DOHH2 (cell line): ENCODE data around the gene L3MBTL4.

ENCODE experiments used
- H3F3A ChIP-seq: fragments of 200-600 bp; sonication (generic), shearing (Covaris generic); 2 replicates; pipeline ENCODE4 v1.6.0; 2016; ENCODE audit warnings: antibody characterized with exemption, mild to moderate bottlenecking; ENCODE audit not compliant: control insufficient read depth, insufficient read depth
- H3K27ac ChIP-seq: fragments of 200-600 bp; sonication (generic); 2 replicates; pipeline ENCODE4 v1.5.1; 2014; ENCODE audit warnings: low read depth, mild to moderate bottlenecking, low read length, moderate library complexity
- H3K27me3 ChIP-seq: fragments of 200-600 bp; sonication (generic); 2 replicates; pipeline ENCODE4 v1.6.1; 2014; ENCODE audit warnings: mild to moderate bottlenecking, low read length, mixed read lengths; ENCODE audit not compliant: control insufficient read depth
- H3K36me3 ChIP-seq: fragments of 200-600 bp; sonication (generic); 2 replicates; pipeline ENCODE4 v1.6.1; 2014; ENCODE audit warnings: mild to moderate bottlenecking, low read length, moderate library complexity, mixed read lengths; ENCODE audit not compliant: control insufficient read depth
- H3K4me1 ChIP-seq: fragments of 200-600 bp; sonication (generic); 2 replicates; pipeline ENCODE4 v1.6.1; 2014; ENCODE audit warnings: mild to moderate bottlenecking, low read length, mixed read lengths; ENCODE audit not compliant: control insufficient read depth
- H3K4me2 ChIP-seq: fragments of 200-600 bp; sonication (generic); 2 replicates; pipeline ENCODE4 v1.6.0; 2014; ENCODE audit warnings: mild to moderate bottlenecking, low read length, moderate library complexity
- H3K4me3 ChIP-seq: fragments of 200-600 bp; sonication (generic); 2 replicates; pipeline ENCODE4 v1.5.1; 2014; ENCODE audit warnings: mild to moderate bottlenecking, low read length, mixed read lengths
- H3K79me2 ChIP-seq: fragments of 200-600 bp; sonication (generic); 2 replicates; pipeline ENCODE4 v1.6.1; 2014; ENCODE audit warnings: mild to moderate bottlenecking, low read length, mixed read lengths; ENCODE audit not compliant: control insufficient read depth
- H3K9me2 ChIP-seq: fragments of 200-600 bp; sonication (generic); replicated peaks from 2 replicates; pipeline ENCODE4 v1.6.1; 2014; ENCODE audit warnings: mild to moderate bottlenecking, low read length, mixed read lengths; ENCODE audit not compliant: control insufficient read depth
- H3K9me3 ChIP-seq: fragments of 200-600 bp; sonication (generic); 2 replicates; pipeline ENCODE4 v1.6.1; 2014; ENCODE audit warnings: antibody characterized with exemption, low read length, mixed read lengths; ENCODE audit not compliant: control insufficient read depth, insufficient read depth
- H4K20me1 ChIP-seq: fragments of 200-600 bp; sonication (generic); 2 replicates; pipeline ENCODE4 v1.6.0; 2014; ENCODE audit warnings: low read depth, mild to moderate bottlenecking, antibody characterized with exemption, low read length, moderate library complexity; ENCODE audit not compliant: control insufficient read depth, insufficient read depth
- CTCF ChIP-seq: fragments of 200-600 bp; sonication (generic); IDR thresholded peaks from one replicate; pipeline ENCODE4 v1.5.1; 2014; ENCODE audit warnings: antibody characterized with exemption, mild to moderate bottlenecking, low read depth, low read length; ENCODE audit not compliant: poor library complexity, severe bottlenecking
- EZH2phosphoT487 ChIP-seq: fragments of 200-600 bp; sonication (generic); IDR thresholded peaks from 2 replicates; pipeline ENCODE4 v1.6.1; 2017; ENCODE audit warnings: borderline replicate concordance, mild to moderate bottlenecking, antibody characterized with exemption, low read length, moderate library complexity, mixed read lengths

Gene L3MBTL4

GRCh38 chr18:6311456-6312215, 103.1 kb downstream of the L3MBTL4 start:
- Histone ChIP-seq H3K36me3 (no peaks in the 10 kb centered on the region), H3K27ac (no peak overlapping the region), H4K20me1 (no peaks in the 10 kb centered on the region), H3K79me2 (no peaks in the 10 kb centered on the region), H3K27me3 (no peaks in the 10 kb centered on the region), H3K4me1 (no peaks in the 10 kb centered on the region), H3K4me3 (no peak overlapping the region), H3K4me2 (no peak overlapping the region), H3K9me3 (no peaks in the 10 kb centered on the region), H3K9me2 (no peaks in the 10 kb centered on the region), H3F3A (no peaks in the 10 kb centered on the region)
- no peak for TF ChIP-seq EZH2phosphoT487
- no peak for TF ChIP-seq CTCF

GRCh38 chr18:6310714-6311113, 104.0 kb downstream of the L3MBTL4 start:
- Histone ChIP-seq H3K79me2 (no peaks in the 10 kb centered on the region), H3K36me3 (no peaks in the 10 kb centered on the region), H3K4me3 (no peak overlapping the region), H3K4me2 (no peak overlapping the region), H3K9me2 (no peaks in the 10 kb centered on the region), H3K27me3 (no peaks in the 10 kb centered on the region), H3K4me1 (no peaks in the 10 kb centered on the region), H4K20me1 (no peaks in the 10 kb centered on the region), H3K9me3 (no peaks in the 10 kb centered on the region), H3F3A (no peaks in the 10 kb centered on the region), H3K27ac (no peak overlapping the region)
- no peak for TF ChIP-seq CTCF
- TF ChIP-seq EZH2phosphoT487: no peak

GRCh38 chr18:6297875-6298274, 116.8 kb downstream of the L3MBTL4 start:
- Histone ChIP-seq H3K4me1 (no peaks in the 10 kb centered on the region), H3K27me3 (no peaks in the 10 kb centered on the region), H3K4me2 (no peak overlapping the region), H3F3A (no peaks in the 10 kb centered on the region), H3K36me3 (no peaks in the 10 kb centered on the region), H3K4me3 (no peak overlapping the region), H3K9me3 (no peaks in the 10 kb centered on the region), H3K79me2 (no peaks in the 10 kb centered on the region), H4K20me1 (no peaks in the 10 kb centered on the region), H3K27ac (no peak overlapping the region), H3K9me2 (no peaks in the 10 kb centered on the region)
- TF ChIP-seq CTCF (no peak), EZH2phosphoT487 (no peak)
